HG03064 (cell line): ENCODE results near the gene ISLR.

Experiments
- ATAC-seq: cut with Tn5 transposase; IDR thresholded peaks from one replicate; pipeline ENCODE4 v1.9.1; 2021; ENCODE audit warnings: low read depth; ENCODE audit not compliant: unreplicated experiment

The ISLR gene

GRCh38 chr15:74170875-74171578, 2.5 kb upstream of the ISLR start:
- no peak for ATAC-seq

- ATAC-seq, result no peak
Observed at GRCh38 chr15:74171965-74172541, 1.5 kb upstream of the ISLR start.

GRCh38 chr15:74172701-74173379, 670 bp upstream of the ISLR start:
- ATAC-seq, result no peak

GRCh38 chr15:74174219-74174957, 878 bp downstream of the ISLR start:
- no peak for ATAC-seq

- no peak for ATAC-seq
Observed at GRCh38 chr15:74174958-74175253, 1.4 kb downstream of the ISLR start.

- ATAC-seq, result no peak
Observed at GRCh38 chr15:74175271-74176191, 2.0 kb downstream of the ISLR start.

- ATAC-seq, result no peak
Observed at GRCh38 chr15:74176262-74177214, 3.0 kb downstream of the ISLR start.

- ATAC-seq, result no peak
Observed at GRCh38 chr15:74178326-74179100, 5.0 kb downstream of the ISLR start.

- ATAC-seq, result no peak
Observed at GRCh38 chr15:74179101-74179841, 5.8 kb downstream of the ISLR start.

GRCh38 chr15:74179983-74180880, 6.7 kb downstream of the ISLR start:
- no peak for ATAC-seq

- no peak for ATAC-seq
Observed at GRCh38 chr15:74180881-74181602, 7.5 kb downstream of the ISLR start.

GRCh38 chr15:74182131-74182530, 8.6 kb downstream of the ISLR start:
- ATAC-seq, result no peak

GRCh38 chr15:74184582-74185091, 11.1 kb downstream of the ISLR start:
- no peak for ATAC-seq

GRCh38 chr15:74185710-74186348, 12.3 kb downstream of the ISLR start:
- no peak for ATAC-seq

- no peak for ATAC-seq
Observed at GRCh38 chr15:74188216-74188615, 14.7 kb downstream of the ISLR start.

- no peak for ATAC-seq
Observed at GRCh38 chr15:74191798-74192197, 18.3 kb downstream of the ISLR start.
